Colon (tissue), 2 donors: ENCODE data around the gene KBTBD7.
"Not testable (repeated sequence)": the region's sequence is repeated elsewhere in the genome, so short reads cannot be mapped to it uniquely, and the experiment has no call there.

Experiments
- FAIRE-seq: peaks from 2 replicates; lab custom pipeline; 2012; peaks lifted over from hg19 to GRCh38; lab: Jason Lieb, UNC
- donor health status: control.
- donor health status: control.

Gene KBTBD7

DNA sequence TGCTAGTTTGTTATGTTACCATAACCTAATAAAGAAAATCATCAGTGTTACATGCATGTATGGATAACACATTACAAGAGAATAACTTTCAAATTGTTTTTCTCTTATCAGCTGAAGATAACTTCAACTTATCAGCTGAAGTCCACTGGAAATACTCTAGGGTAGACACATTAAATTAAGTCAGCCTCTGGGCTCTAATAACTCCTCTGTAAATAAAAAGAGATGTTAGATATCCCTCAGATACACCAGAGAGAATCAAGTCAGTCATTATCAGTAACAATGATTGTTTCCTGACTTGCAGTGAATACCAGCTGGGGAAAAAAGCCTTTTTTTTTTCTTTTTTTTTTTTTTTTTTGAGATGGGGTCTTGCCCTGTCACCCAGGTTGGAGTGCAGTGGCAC is 1.6 kb upstream of the KBTBD7 start:
- FAIRE-seq: no peak

DNA sequence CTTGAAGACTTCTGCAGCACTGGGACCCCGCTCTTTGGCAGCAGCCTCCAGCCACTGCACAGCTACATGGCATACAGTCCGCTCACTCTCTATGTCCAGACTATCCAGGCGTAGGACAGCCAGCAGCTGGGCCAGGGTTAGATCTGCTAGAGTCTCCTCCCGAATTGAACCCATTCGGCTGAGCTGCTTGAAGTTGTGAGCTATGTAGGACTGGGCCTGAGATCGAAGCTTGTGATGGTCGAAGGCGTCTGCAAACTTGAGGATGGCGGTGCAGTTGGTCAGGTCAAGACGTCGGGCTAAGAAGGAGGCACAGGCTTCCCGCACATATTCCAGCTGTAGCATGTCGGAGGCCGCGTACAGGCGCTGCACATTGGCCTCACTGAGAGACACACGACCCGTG is 900 bp downstream of the KBTBD7 start:
- no peak for FAIRE-seq

DNA sequence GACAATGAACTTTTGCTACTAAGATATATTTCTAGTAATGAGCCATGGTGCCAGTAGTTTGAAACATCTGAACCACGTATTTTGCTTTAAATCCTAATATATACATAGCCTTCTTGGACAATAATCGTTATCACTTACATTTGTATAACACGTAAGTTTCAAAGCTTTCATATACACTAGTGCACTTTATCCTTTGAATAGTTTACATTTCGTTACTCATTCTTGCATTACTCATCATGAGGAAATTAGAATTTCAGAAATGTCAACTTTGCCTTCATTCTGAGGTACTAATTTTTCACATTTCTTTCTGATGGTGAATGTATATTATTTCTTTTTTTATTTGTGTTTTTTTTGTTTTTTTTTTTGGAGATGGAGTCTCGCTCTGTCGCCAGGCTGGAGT is 5.8 kb downstream of the KBTBD7 start:
- FAIRE-seq: no peak

DNA sequence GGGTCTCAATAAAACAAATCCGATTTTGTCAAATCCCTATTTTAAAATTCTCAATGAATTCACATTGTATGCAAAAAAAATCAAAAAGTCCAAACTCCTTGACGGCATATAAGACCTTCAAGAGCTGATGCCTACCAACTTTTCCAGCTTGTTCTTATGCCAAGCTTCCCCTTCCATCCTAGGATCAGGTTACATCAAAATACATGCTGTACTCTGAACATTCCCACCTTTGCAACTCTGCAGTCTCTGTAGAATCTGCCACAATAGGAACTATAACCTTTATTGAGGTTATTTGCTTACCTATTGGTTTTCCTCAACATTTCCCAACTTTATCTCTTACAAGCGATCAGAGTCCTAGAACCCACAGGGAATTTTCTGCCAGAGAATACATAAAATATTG is 7.9 kb downstream of the KBTBD7 start:
- FAIRE-seq: no peak

DNA sequence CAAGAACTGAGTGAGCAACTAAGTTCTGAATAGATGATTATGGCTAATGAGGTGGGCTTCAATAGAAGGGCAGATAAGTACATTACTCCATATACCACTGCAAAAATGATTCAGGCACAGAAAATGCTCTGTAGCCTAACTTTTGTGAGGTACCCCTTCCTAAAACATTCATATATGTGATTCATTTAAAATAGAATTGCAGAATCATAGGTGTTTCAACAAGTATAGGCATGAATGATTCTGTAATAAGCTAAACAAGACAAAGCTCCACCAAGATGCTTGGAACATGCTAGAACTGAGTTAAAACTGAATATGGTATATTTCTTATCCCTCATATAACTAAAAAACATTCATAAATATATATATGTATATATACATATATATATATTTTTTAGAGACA is 12.1 kb downstream of the KBTBD7 start:
- no peak for FAIRE-seq

DNA sequence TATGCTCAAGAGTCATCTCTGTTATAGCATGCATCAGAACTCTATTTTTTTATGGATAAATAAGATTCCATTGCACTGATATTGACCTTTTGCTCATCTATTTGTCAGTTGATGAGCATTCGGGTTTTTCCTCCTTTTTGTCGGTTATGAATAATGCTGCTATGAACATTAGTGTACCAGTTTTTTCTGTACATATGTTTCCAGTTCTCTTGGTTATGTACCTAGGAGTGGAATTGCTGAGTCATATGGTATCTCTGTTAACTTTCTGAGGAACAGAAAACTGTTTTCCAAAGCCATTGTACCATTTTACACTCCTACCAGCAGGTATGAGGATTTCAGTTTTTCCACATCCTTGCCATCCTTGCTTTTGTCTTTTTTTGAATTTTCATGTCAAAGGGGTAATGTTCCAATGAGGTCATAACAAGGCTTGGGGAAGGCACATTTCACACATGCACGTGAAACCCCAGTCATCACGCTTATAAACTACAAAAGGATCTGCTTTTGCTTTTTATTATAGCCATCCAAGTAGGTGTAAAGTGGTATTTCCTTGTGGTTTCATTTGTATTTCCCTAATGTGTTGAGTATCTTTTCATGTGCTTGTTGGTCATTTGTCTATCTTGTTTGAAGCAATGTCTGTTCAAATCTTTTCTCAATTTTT is 14.6 kb downstream of the KBTBD7 start:
- FAIRE-seq: no peak

DNA sequence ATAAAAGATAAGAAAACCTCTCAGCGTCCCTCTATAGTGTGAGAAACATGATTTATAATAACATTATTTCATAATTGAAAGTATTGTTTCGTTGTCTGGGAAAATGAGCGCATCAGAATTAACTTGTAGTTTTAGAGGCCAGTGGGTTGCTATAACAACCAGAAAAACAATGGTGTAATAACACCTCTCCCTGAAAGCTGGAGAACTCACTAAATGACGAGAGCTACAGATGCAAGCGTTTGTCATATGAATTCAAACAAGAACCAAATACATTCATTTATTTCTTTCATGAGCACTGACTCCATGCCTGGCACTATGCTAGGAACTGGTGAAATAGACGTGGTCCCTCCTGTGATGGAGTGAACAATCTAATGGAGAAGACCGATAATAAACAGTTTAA is 16.3 kb downstream of the KBTBD7 start:
- FAIRE-seq: no peak

DNA sequence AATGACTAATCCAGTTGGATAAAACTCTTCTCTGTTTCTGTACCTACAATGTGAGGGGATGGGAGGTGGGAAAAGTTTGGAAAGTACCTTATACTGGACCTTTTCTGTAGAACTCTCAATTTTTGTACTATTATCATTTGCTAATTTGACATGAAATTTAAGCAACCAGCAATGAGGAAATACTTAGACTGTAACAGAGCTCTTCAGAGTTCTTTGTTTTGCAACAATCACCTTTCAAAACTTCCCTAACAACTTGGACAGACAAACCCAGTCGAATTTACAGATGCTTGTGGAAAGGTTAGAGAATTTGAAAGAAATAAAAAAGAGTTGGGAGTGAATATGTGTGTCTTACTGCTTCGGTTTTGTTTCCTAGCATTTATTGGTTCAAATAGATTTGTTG is 16.8 kb downstream of the KBTBD7 start:
- no peak for FAIRE-seq

DNA sequence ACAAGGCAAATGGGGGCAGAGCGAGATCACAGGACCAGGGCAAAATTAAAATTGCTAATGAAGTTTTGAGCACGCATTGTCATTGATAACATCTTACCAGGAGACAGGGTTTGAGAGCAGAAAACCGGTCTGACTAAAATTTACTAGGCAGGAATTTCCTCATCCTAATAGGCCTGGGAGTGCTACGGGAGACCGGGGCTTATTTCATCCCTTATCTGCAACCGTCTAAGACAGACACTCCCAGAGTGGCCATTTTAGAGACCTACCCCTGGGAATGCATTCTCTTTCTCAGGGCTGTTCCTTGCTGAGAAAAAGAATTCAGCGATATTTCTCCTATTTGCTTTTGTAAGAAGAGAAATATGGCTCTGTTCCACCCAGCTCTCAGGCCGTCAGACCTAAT is 18.8 kb downstream of the KBTBD7 start:
- not testable (repeated sequence) for FAIRE-seq

DNA sequence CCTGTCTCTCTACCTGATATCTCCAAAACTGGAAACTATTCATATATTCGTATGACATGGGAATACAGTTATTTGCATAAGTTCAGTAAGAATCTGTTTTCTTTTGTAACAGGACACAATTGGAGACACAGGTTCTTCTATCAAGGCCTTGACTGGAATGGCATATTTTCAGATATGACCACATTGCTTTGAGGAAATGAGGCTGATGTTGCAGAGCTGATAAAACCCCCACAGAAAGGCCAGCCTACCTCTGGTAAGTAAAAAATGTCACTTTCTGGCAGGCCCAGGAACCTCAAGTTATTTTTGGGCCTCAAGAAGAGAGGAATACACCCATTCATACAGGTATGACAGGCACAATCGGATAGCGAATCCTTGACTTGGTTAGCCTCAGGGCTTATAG is 32.2 kb downstream of the KBTBD7 start:
- no peak for FAIRE-seq

DNA sequence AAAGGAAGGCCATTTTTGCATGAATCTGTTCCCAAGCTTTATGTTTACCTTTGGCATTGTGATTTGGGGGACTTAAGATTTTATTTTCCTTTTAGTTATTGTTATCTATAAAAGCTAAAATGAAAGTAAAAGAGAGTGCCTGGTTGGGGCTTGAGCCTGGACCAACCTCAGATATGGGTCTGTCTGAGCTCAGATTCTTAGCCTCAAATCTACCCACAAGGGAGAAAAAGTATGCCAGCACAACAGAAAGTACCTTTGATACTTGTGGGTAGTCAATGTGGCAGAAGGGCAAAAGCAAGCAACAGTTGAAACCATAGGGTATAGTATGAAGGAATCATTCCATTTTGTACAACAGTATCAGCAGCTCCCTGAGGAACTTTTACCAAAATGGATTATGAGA is 35.2 kb downstream of the KBTBD7 start:
- FAIRE-seq: no peak

DNA sequence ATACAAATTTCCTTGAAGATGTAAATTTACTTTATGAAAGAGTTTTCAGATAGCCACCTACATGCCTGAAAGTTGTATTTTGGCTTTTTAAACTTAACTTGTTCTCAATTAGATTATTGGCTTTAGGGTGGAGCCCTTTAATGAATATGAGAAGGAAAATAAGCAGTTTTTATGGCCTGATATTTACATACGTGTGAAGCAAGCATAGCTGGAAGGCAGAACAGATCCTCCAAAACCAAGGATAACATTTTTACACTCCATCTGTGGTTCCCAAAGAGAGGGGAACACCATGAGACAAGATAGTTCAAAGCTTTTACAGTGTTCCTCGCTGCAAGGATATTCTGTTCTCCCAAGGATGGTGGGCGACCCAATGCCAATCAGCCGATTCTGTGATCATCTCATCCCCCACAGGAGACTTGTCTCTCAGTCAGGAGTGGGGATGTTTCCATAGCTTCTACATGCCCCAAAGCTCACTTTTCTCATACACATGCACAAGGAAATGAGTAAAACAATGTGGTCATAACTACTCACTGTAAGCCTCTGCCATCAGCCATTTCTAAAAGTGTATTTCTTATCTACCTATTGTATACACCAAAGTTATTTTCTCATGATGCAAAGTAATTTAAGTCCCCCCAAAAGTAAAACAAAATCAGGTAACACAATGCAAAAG is 37.2 kb downstream of the KBTBD7 start:
- FAIRE-seq: no peak

DNA sequence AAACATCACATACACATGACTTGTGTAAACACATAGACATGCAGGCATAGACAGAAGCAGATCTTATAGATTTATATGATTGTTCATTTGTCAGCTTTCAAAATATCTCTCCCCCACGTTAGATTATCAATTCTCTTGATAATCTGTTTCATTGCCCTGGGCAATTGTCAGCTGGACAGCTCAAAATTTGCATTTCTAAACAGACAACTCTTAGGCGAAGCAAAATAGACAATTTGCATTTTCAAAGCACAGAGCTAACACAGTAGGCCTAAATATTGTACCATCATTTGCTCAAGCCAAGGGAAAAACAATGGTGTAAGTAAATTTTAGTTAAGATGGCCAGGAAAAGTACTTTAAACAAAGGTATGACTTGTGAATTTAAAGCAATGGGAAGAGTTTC is 37.7 kb downstream of the KBTBD7 start:
- FAIRE-seq: no peak

DNA sequence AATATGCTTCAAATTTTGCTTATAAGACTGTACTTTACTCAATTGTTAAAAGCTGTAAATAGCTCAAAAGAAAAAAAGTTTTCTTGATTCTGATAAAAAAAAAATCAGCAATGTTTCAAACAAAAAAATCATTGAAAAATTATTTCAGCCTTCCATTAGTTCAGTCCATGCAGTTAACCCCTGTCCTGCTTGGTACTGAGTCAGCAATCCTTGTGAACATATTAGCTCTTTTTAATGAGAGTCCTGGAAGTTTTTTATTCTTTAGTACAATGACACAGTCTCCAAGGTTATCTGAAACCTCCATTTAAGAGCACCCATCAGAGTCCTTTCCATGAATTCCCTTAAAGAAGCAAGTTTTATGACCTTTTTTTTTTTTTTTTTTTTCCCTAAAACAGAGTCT is 40.3 kb downstream of the KBTBD7 start:
- no peak for FAIRE-seq

DNA sequence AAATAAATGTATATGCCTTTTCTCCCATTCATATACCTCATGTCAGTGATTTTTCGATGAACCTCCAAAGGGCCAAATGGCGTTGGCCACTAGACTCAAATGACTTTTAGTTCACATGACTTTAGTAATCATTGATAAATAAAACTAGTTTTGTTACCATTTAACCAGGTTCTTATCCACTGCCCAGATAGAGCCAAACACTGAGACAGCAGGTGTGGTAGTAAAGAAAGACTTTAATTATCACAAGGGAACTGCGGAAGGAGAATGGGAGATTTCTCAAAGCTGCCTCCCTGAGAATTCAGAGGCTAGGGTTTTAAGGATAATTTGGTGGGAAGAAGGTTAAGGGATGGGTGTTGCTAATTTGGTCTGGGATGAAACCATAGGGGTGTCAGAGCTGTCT is 42.4 kb downstream of the KBTBD7 start:
- FAIRE-seq: no peak

DNA sequence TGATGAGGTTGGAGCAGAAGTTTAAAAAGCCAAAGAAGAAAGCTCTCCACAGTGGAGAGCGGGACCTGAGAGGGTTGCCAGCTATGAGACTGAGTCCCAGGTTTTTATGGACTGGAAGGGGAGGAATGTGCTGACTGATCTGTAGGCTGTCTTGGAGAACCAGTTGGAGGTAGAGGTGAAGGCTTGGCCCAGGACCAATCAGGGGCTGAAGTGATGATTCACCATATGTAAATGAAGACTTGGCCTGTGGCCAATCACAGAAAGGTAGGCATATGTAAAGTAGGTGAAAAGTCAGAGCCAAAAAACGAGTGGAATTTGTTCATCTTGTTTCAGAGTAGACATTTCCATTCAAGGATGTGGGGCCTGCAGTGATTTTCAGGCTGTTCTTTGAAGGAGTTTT is 44.3 kb downstream of the KBTBD7 start:
- FAIRE-seq: no peak

DNA sequence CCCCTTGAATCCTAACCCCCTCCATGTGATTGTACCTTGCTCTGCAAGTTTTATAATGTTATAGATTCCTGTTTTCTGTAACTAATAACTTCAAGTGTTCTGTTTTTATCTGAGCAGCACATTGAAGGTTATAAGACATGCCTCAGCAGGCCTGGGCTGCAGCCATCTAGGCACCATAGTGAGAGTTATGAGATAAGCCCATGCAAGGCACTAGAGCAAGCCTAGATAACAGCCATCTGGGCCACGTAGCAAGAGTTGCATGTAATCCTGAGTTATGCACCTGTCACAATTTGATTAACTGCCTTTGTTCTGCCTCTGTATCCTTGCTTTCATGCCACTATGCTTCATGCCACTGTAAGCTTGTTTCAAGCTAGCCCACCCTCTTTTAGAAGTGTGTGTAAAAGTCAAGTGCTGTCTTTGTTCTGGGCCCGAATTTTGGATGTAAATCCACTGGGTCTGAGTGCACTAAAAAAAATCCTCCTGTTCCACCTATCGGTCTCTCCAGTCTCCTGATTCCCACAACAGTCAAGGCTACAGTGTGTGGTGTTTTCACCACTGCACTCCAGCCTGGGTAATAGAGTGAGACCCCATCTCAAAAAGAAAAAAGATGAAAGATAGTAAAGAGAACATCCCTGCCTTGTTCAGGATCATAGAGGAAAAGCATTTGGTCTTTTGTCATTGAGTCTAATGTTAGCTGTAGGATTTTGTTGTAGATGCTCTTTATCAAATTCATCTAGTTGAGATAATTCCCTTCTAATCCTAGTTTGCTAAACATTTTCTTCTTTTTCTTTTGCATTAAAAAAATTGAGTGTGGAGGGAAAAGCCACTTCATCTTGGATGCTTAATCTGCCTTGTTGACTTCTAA is 45.7 kb downstream of the KBTBD7 start:
- FAIRE-seq: no peak

DNA sequence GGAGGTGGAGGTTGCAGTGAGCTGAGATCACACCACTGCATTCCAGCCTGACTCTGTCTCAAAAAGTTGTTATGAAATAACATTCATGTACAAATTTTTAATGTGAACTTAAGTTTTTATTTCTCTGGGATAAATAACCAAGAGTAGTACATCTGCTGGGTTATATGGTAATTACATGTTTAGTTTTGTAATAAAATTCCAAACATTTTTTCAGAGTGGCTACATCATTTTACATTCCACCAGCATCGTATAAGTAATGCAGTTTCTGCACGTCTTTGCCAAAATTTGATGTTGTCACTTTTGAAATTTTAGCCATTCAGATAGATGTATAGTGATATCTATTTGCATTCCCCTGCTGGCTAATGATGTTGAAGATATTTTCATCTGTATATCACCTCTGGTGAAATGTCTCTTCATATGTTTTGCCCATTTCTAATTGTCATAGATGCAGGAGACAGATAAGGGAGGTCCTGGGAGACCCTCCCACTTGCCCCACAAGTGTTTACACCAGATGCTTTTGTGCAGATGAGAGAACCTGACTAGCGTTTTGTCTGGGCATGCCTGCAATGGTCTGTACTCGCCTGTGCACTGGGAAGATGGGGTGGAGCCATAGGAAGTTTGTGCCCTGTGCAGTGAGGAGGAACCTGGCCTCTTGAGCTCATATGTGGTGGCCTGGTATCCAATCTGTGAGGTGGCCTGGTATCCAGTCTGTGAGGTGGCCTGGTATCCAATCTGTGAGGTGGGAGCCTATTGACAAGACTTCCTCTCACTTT is 49.0 kb downstream of the KBTBD7 start:
- FAIRE-seq: no peak

DNA sequence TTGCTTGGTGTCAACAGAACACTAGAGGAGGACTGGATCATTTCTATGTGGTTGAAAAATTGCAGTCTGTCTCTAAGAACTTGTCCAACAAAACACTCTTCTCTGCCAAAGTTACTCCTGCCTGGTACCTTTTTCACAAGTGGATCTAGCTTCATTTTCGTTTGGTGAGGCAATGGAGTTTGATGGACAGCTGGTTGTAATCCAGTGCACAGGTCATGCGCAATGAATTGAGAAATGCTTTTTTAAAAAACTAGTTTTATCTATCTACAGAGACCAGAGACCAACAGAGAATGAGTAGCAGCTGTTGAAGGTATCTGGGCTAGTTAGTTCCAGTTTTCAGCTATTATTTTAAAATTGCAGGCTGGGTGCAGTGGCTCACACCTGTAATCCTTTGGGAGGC is 49.8 kb downstream of the KBTBD7 start:
- FAIRE-seq: no peak
